Stimulated activated CD8-positive, alpha-beta memory T cell treated with anti-CD3 and anti-CD28 coated beads, Interleukin-4, amount 100 ng/mL, for 1 hour (primary cell): Measurements from ENCODE around the gene XPO4.
"Not testable (repeated sequence)": the region's sequence is repeated elsewhere in the genome, so short reads cannot be mapped to it uniquely, and the experiment has no call there.

ENCODE experiments used
- DNase-seq, 2 donors: peaks; one replicate each; pipeline ENCODE4 v3.0.0-alpha.2; 2020; ENCODE audit warnings: low read depth in 2 of 2, low spot score in 1 of 2

The XPO4 gene

DNA sequence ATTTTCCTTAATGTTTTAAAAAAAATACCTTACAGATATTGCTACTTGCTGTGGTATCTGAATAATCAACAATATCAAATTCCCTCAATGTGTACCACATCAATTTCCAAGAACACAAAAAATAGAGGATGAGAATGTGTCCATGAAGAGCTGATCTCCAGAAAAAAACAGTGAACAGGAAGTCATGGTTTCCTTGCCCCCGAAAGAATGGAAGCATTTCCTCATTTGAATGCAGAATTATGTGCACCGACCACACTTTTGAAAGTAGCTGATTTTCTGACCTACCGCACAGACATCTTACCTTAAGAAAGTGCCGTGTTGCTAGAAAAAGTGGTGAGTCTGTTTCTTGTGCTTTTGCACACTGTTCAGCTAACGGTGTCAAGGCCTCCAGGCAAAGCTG lies 115.4 kb downstream of the XPO4 start:
- DNase-seq, result no peak

DNA sequence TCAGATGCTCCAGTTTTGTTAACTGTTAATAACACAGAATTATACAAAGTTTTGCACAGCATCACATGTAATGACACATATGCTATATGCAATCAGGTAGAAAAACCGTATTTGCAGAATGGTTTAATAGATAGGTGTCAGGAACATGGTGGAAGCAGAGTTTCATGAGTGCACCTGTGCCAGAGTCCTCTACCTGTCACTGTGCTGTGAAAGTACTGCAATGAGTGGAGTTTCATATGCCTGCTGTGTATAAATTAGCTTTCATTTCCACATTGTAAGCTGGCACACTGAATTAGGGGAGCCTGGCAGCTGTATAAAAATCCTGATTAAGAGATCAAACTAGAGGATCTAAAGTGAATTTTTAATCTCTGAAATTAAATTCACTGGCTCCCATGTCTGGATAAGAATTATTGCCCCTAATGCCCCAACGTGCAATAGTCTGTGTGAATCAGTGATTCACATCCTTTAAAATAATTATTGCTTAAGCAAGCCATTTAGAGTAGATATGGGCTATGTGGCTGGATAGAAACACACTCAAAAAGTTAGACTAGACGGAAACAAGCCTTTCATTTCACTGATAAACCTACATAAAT lies 120.3 kb downstream of the XPO4 start:
- no peak for DNase-seq

DNA sequence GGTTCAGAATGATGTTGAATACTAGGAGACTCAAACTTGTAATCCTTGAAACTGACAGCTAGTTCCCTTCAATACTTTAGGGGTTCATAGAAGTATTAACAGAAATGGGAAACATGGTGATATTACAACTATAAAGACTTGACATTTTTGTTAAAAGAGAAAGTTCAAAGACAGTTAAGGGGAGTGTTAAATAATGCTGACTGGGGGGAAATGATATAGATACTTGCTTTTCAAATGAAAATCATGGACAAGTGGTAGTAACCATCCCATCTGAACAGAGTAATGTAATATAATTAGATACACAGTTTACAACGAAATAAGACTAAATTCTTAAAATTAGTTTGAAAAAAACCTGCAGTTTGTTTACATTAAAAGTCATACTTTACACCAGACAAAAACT lies 122.2 kb downstream of the XPO4 start:
- DNase-seq, result no peak

DNA sequence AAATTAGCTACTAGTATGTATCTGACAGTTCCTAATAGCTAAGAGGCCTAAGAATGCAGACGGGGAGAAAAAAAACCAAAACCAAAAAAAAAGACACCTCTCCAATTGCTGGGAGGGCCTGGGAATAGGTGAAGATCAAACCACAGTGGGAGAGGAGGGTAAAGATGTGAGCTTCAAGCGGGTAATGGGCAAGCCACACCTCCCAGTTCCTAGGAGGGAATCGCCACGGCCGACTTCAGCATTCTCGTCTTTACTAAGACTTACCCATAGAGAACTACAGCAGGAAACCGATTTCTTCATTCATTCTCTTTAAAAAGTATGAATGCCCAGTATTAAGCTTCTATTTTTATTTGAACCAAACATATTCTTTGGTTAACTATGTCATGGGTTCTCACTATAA lies 123.1 kb downstream of the XPO4 start:
- no peak for DNase-seq

DNA sequence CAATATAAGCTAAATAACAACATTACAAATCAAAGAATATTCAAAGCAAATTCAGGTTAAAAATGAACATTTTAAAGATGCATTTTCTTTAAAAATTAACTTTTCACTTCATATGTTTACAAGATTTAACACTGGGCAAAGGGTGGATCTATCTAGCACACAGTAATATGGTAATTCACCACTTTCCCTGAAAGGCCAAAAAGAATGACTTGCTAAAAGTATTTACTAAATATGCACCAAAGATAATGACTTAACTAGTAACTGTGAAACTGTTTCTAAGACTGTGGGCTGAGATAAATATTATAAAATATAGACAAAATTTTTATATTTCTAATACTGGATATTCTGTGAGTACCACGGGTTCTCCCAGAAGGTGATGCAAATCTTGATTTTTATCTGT lies 124.2 kb downstream of the XPO4 start:
- DNase-seq, result no peak

DNA sequence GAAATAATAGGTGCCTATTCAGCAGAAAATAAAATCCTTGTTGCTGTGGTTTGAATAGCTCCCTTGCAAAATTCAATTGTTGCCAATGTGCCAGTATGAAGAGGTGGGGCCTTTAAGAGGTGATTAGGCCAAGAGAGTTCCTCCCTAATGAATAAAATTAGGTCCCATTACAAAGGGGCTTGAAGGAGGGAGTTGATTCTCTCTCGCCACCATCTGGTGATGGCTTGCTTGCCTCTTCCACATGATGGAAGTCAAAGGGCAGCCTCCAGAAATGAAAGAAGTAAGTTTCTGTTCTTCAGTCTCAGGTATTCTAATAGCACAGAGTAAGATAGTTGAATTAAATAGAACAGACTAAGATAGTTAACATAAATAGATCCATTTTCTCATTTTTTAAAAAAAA lies 125.8 kb downstream of the XPO4 start:
- no peak for DNase-seq

DNA sequence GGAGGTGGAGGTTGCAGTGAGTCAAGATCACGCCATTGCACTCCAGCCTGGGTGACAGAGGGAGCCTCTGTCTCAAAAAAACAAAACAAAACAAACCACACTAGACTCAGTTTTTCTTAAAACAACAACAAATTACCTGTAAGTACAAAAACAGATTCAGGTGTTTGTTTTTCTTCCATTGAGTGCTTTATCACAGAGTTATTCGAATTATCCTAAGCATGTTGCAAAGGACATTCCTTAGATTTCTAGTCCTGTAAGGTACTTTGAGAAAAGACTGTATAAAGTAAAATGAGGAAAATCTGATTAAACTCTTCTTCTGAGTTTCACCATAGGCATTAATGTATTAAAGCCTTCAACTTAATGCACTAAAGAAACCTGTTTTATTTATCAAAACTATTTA lies 126.6 kb downstream of the XPO4 start:
- no peak for DNase-seq

DNA sequence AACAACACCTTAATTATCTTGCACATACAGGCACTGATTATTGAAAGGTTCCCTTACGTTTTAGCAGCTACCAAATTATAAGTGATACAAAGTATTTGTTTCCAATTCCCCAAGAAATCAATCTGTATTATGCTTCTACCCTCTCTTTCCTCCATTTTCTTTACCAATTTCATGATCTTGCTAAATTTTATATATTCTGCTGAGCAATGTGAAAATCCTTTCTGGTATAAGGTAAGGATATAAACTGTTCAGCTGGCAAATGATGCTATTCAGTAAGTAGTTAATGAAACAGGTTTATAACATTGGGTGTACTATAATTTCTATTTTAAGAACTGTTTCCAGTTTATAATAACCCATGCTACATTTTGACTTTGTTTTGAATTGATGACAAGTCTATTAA lies 127.8 kb downstream of the XPO4 start:
- DNase-seq, result no peak

DNA sequence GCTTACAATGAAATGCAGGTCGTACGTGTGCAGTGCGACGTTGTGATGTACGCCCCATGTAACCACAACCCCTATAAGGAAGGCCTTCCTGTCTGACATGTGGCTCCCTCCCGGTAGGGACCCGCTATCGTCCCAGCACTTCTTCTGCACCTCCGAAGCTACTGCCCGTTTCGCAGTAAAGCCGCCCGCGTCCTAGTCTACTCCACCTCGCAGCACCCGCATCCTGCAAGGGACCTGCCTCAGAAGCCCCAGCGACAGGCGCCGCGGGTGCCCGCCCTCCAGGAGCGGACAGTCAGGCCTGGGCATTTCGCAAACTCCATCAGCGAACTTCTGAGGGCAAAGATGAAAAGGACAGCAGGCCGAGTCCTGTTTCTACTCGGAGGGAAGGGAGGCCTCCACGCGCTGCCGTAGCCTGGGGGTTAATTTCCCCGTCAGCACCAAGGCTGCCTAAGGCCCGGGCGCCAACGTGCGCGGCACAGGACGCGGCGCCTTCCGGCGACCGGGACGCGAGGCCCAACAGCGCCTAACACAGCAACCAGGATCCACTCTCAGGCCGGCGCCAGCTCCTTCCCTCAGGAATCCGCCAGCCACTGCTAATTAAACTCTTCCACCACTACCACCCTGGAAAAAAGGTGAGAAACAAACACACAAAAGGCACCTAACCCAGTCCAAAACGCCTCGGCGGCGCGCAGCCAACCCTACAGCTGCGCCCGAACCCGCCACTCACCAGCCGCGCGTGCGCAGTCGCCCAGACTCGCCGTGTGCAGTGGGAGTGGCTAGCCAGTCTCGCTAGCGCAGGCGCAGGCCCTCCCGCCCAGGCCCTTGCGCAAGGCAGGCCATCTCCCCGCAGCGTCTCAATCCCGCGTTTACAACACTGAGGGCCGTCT lies 129.1 kb downstream of the XPO4 start, which contains the start of gene EEF1AKMT1:
EEF1AKMT1 (minus strand) TSS at position 768 of the 887 bp plus-strand sequence. CDS start 16,363 bp downstream, outside the sequence.
- peak; percentile 81 to 91 for DNase-seq

DNA sequence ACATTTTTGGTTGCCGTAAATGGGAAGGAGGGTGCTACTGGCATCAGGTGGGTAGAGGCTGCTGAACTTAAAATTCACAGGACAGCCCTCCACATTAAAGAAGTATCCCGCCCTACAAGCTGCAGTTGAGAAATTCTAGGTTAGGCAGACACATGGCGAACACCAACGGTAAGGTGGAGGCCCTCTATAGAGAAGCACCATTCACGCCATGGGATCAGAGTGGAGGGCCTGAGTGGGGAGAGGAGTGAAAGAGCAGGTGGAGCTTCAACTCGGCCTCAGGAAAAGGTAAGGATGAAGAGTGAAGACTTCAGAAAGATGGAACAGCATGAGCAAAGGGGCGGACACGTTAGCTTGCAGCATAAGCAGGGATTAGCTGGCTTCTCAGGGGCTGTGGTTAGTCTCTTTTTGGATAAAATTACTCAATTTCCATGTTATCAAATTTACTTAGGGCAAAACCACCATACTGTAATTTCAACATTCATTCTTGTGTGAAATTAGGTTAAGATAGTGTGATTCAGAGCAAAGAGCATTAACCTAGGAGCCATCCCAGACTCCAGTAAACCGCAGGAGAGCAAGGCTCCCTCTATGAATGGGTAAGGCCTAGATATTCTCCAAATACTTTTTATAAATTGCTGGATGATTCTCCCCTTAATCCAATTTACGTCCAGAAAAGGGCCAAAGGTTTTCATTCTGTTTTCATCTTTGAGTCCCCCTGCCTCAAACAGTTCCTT lies 130.0 kb downstream of the XPO4 start:
- no peak for DNase-seq

DNA sequence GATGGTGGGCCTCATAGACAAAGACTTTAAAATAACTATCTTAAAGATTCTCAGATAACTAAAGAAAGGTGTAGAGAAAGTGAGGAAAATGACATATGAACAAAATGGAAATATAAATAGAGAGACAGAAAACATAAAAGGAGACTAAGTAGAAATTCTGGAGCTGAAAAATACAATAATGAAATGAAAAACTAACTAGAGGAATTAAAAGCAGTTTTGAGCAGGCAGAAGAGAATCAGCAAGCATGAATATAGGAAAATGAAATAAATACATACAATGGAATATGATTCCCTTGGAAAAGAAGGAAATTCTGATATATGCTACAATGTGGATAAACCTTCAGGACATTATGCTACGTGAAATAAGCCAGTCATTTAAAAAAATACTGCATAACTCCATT lies 132.7 kb downstream of the XPO4 start:
- DNase-seq, result no peak

DNA sequence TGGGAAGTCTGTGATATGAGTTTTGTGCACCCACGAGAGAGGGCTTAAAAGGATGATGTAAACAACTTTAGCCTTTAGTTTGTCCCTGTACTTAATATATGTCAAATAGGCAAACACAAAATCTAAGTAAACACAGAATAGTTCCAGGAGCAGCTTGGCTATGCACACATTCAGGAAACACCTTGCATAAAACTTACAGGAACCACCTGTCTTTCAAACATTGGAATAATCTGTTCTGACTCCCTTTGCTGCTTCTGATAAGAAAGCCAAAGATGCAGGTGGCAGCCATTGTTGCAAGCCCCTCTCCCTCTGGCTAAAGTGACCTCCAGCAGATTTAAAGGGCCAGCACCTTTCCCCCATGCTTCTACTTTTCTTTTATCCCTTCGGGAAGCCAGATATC lies 133.5 kb downstream of the XPO4 start:
- DNase-seq, result no peak

DNA sequence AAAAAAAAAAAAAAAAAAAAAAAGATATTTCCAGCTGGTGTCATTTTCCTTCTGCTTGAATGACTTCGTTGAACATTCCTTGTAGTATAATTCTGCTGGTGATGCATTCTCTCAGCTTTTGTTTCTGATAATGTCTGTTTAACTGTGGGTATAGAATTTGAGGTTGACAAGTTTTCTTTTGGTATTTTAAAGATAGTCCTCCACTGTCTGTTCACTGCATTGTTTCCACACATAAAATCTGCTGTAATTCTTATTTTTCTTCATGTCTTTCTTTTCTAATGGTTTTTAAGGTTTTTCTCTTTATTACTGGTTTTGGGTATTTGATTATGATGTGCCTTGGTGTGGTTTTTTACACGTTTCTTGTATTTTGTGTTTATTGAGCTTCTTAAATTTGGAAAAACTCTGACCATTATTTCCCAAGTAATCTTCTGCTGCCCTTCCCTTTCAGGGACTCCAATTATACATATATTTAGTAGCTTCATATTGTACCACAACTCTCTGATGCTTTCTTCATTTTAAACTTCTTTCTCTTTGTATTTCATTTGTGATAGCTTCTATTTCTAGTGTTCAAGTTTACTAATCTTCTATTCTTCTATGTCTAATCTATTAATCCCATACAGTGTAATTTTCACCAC lies 135.1 kb downstream of the XPO4 start:
- no peak for DNase-seq

DNA sequence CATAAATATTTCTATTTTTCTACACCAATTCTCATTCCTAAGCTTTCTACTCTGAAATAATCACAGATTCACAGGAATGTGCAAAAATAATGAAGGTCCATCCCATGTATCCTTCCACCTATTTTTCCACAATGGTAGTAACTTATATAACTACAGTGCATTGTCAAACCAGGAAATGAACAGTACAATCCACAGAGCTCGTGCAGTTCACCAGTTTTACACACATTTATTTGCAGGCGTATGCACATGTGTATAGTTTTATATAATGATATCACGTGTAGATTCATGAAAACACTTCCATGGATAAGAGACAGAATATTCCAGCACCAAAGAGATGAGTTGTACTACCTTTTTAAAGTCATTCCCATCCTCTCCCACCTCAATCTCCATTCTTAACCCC lies 141.7 kb downstream of the XPO4 start:
- DNase-seq, result no peak

DNA sequence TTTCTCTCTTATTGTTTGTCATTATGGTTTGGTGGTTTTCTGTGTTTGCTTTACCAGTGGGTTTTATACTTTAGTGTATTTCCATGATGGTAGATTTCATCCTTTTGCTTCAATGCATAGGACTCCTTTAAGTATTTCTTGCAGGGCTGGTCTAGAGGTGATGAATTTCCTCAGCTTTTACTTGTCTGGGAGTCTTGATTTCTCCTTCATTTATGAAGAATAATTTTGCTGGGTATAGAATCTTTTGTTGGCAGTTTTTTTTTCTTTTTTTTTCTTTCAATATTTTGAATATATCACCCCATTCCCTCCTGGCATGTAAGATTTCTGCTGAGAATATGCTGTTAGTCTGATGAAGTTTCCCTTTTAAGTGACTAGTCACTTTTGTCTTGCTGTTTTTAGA lies 148.5 kb downstream of the XPO4 start:
- no peak for DNase-seq

DNA sequence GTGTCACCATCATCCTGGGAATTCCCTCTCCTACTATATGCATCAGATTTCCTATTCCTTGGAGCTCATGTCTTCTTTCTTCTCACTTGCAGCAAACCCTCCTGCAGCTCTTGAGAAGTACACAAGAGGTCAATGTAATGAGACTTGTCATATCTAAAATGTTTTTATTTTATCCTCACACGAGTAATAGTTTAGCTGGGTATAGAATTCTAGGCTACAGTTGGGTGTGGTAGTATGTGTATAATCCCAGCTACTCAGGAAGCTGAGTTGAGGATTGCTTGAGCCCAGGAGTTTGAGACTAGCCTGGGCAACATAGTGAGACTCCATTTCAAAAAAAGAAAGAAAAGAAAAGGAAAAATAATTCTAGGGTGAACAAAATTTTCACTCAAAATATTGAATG lies 153.2 kb downstream of the XPO4 start:
- no peak for DNase-seq

DNA sequence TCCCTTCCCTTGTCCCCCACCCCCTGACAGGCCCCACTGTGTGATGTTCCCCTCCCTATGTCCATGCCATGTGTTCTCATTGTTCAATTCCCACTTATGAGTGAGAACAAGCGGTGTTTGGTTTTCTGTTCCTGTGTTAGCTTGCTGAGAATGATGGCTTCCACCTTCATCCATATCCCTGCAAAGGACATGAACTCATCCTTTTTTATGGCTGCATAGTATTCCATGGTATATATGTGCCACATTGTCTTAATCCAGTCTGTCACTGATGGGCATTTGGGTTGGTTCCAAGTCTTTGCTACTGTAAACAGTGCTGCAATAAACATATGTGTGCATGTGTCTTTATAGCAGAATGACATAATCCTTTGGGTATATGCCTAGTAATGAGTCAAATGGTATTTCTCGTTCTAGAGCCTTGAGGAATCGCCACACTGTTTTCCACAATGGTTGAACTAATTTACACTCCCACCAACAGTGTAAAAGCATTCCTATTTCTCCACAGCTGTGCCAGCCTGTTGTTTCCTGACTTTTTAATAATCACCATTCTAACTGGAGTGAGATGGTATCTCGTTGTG lies 158.6 kb downstream of the XPO4 start:
- DNase-seq, result not testable (repeated sequence)

DNA sequence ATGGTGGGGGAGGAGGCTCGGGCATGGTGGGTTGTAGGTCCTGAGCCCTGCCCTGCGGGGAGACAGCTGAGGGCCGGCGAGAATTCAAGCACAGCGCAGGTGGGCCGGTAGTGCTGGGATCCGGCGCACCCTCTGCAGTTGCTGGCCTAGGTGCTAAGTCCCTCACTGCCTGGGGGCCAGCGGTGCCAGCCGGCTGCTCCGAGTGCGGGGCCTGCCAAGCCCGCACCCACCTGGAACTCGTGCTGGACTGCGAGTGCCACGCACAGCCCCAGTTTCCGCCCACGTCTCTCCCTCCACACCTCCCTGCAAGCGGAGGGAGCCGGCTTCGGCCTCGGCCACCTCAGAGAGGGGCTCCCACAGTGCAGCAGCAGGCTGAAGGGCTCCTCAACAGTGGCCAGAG lies 162.5 kb downstream of the XPO4 start:
- no peak for DNase-seq

DNA sequence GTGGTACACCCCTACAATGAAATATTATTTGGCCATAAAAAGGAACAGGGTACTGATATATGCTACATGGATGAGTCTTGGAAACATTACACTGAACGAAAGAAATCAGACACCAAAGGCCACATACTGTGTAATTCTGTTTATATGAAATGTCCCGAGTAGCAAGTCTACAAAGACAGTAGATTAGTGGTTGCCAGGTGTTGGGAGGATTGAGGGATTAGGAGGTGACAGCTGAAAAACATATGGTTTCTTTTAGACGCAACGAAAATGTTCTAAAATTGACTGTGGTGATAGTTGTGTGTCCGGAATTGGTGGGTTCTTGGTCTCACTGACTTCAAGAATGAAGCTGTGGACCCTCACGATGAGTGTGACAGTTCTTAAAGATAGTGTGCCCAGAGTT lies 163.9 kb downstream of the XPO4 start:
- DNase-seq, result no peak

DNA sequence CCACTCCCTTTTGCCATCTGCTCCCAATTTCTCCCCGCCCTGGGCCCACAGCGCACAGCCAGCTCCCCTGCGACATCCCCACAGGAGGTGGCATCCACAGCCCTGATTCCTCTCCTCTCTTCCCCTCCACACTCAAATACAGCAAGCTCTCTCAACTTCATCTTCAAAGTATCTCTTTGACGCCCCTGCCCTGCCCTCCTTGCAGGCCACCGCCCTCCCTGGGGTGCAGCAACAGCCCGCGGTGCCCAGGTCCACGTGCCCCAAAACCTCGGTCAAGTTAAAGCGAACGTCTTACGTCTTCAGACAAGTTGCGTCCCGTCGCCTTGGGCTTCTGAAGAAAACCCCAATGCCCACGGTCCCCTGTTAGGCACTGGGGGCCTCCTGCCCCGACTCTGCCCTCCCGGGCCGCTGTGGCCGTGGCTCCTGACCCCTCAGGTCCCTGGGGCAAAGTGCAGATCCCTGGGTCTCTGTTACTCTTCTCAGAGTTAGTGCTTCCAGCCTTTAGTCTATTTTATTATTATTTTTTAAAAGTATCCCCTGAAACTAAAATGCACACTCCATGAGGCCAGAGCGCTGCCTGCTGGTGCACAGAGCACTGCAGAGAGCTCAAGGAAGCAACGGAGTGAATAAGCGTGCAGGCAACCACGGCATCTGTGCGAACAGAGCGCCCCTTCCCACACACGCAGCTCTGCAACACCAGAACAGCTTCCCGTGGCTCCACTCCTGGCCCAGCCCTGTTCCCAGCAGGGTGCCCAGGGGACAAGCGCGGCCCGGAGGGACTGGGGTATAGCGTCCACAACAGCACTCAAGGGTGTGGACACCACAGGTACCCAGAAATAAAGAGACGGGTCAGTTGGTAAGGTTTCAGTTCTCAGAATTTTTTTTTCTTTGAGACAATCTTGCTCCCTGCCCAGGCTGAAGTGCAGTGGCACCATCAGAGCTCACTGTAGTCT lies 172.6 kb downstream of the XPO4 start:
- no peak for DNase-seq
